GM19328 (cell line): ENCODE results near the gene MUS81.

Experiments used
- ATAC-seq: cut with Tn5 transposase; IDR thresholded peaks from one replicate; pipeline ENCODE4 v1.9.1; 2021; ENCODE audit warnings: mild to moderate bottlenecking, moderate library complexity; ENCODE audit not compliant: unreplicated experiment

The MUS81 gene

DNA sequence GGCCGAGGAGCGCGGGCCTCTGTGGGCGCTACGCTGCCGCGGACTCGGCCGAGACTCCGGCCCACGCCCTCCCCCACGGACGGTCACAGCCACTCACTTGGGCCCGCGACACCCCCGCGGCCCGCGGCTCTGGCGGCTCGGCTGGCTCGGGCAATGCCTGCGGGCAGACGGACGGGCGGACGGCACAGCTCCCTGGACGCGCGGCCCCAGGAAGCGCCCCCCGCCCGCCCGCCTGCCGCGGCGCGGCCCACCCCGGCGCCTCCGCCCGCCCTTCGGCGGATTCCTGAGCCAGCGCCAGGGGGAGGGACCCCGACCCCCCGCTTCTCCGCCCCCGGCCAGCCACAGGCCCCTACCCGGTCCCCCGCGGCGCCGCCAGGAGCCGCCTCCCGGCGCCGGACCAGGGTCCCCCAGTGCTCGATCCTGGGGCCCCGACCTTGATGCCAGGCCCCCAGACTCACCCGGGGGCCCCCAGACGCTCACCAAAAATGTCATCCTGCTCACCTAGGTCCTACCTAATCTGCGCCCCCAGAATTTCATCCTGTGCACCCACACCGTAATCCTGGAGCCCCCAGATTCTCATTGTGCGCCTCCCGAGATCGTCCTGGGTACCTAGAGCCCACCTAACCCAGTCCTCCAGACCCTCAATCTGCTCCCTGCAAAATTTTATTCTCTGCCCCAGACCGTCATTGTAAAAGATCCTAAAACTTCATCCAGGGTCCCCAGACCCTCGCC, 12.5 kb downstream of the MUS81 start, which contains the start of gene EFEMP2:
EFEMP2 (minus strand) TSS at position 215 of the 732 bp plus-strand sequence. CDS start 446 bp downstream, outside the sequence.
- ATAC-seq: no peak

DNA sequence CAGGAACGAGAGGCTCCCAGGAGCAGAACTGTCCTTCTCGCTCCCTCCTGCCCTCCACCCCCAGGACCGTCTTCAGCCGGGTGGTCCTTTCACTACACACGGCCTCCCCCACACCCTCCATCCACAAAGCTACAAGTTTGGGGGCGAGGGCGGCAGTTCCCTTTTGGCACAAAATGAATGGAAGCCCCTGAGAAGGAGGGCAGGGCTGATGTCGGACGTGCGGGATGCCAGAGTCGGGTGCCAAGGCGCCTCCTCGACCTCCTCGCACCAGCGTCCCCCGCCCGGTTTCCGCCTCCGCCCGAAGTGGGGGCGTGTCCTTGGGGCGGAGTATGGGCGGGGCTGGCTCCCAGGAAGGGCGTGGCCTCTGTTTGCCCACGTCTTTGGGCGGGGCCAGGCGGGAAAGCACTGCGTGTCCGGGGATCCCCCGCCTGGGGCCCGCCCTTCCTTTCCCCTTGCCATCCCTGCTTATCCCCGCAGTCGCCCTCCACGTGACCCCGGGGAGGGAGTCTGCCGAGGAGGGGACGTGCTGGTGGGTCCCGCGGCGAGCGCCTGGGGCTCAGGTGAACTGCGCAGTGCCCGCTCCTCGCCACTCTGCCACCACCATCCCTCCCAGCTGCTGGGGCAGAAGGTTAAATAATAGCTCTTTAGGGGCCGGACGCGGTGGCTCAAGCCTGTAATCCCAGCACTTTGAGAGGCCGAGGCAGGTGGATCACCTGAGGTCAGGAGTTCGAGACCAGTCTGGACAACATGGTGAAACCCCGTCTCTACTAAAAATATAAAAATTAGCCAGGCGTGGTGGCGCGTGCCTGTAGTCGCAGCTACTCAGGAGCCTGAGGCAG, 13.3 kb downstream of the MUS81 start:
- peak; percentile 81 for ATAC-seq

DNA sequence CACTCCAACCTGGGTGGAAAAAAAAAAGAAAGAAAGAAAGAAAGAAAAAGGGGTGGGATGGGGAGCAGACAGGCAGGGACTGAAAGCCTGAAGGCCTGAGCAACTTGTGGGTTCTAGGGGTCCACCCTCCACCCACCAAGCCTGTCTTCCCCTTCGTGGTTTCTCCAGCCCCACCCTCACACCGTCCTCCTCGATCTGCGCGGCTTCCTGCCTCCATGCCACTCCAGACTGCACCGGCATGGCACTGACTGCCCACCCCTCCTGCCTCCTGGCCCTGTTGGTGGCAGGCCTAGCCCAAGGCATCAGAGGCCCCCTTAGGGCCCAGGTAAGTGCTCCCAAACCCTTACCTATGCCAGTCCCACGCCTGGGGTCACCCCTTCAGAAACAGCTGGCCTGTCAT, 19.4 kb downstream of the MUS81 start, which contains the start of gene CTSW:
CTSW (plus strand) TSS at position 221 of the 400 bp plus-strand sequence; CDS start at position 239, 18 bp downstream.
- ATAC-seq: no peak

DNA sequence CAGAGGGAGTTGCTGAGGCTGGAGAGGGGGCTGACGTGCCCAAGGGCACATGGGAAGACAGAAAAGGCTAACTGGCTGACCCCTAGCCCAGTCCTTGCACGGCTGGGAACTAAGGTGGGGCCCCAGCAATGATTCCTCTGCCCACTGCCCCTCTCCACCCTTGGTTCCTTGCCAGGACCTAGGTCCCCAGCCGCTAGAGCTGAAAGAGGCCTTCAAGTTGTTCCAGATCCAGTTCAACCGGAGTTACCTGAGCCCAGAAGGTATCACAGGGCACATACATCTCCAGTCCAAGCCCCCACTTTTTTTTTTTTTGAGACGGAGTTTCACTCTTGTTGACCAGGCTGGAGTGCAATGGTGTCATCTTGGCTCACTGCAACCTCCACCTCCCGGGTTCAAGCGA, 19.8 kb downstream of the MUS81 start:
- no peak for ATAC-seq

DNA sequence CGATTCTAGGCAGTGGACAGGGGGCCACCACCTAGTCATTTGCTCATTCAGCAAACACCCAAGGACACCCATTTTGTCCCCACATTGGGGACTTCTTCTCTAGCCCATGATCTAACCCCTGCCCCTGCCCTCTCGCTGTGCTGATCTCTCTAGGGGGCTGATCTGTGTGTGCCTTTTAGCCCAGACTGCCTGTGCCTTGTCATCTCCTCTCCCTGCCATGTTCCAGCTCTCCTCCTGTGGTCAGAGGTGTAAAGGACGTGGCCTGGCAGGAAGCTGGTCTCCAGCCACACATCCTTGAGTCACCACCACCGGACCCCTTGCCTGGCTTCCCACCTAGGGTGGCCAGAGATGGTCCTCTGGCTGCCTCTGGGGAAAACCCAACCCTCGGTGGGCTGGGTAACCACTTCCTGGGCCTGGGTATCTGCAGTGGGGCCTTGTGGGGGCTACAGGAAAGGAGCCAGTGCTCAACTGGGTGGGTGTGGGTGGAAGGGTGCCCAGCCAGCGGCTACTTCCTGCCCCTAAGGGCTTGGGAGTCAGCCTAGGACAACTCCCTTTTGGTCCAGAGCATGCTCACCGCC, 20.7 kb downstream of the MUS81 start:
- no peak for ATAC-seq

DNA sequence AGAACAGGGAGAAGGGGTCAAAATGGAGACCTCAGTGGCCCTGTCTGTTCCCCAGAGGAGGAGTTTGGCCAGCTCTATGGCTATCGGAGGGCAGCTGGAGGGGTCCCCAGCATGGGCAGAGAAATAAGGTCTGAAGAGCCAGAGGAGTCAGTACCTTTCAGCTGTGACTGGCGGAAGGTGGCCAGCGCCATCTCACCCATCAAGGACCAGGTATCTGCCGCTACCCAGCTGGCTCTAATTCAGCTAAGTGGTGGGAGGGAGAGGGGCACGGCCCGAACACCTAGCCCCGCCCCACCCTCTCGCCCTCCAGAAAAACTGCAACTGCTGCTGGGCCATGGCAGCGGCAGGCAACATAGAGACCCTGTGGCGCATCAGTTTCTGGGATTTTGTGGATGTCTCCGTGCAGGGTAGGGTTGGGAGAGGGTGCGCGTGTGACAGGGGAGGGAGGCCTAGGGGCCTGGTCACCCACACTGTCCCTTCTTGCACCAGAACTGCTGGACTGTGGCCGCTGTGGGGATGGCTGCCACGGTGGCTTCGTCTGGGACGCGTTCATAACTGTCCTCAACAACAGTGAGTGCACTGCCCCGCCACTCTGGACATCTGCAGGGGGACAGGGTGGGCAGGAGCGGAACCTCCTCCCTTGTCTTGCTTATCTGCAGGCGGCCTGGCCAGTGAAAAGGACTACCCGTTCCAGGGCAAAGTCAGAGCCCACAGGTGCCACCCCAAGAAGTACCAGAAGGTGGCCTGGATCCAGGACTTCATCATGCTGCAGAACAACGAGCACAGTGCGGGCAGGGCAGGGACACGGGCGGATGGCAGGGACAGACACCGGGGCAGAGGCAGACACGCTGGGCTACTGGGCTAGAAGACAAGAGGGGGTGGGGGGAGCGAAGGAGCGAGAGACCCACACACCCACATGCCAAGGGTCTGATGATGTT, 22.2 kb downstream of the MUS81 start:
- no peak for ATAC-seq

DNA sequence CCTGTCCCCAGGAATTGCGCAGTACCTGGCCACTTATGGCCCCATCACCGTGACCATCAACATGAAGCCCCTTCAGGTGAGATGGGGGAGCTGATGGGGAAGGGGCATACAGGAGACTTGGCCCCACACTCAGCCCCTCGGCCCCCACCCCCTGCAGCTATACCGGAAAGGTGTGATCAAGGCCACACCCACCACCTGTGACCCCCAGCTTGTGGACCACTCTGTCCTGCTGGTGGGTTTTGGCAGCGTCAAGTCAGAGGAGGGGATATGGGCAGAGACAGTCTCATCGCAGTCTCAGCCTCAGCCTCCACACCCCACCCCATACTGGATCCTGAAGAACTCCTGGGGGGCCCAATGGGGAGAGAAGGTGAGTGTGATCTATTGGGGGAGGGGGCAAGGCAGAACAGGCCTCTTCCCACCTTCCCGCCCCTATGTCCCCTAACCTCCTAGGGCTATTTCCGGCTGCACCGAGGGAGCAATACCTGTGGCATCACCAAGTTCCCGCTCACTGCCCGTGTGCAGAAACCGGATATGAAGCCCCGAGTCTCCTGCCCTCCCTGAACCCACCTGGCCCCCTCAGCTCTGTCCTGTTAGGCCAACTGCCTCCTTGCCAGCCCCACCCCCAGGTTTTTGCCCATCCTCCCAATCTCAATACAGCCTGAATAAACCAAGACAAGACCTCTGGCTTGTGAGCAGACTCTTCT, 23.0 kb downstream of the MUS81 start:
- ATAC-seq: no peak

DNA sequence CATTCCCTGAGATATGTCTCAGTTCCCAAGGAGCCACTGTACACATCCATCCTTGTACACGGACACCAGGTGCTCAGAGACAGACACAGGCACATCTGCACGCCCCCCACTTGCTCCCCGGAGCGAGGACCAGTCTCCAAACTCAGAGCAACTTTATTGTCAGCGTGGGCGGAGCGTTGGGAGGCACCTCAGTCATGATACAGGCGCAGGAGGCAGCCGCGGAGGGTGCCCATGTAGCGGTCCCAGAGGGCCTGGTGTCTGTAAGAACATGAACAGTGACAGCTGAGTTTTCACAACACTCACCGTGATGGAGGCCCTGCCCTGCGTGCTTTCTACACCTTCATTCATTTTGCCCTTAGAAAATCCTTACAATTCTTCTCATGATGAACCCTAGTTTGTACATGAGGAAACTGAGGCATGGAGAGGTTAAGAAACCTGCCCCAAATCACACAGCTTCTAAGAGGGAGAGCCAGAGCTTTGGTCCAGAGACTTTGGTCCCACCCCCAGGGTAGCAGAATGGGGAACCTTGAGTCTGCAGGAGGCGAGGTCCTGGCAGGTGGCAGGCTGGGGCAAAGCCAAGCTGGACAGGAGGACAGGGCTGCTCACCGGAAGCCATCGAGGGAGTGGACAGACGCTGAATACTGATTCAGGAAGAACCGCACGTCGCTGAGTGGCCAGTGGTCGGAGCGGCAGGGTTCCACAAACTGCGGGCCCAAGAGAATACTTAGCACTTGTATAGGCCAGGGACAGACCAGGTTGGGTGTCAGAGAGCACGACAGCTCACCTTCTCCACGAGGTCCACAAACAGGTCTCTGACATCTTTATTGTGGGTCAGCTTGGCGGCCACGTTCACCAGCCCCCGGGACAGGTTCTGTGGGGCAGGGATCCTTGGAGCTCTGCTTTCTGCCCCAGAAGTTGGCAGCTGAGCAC, 23.8 kb downstream of the MUS81 start:
- no peak for ATAC-seq

DNA sequence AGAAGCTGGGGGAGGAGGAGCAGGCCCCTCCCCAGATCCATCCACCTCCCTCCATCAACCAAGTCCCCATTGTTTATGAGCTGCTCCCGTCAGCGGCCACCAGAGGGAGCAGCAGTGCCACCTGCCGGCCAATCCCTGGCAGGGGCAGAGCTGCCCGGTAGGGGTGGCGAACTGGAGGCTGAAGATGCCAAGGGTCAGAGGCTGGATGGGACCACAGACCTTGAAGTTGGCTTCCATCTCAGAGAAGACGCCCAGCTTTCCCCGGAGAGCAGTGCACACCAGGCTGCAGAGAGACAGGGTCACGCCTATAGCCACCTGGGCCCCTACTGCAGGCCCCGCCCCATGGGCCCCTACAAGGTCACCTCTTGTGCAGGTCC, 24.5 kb downstream of the MUS81 start:
- no peak for ATAC-seq

DNA sequence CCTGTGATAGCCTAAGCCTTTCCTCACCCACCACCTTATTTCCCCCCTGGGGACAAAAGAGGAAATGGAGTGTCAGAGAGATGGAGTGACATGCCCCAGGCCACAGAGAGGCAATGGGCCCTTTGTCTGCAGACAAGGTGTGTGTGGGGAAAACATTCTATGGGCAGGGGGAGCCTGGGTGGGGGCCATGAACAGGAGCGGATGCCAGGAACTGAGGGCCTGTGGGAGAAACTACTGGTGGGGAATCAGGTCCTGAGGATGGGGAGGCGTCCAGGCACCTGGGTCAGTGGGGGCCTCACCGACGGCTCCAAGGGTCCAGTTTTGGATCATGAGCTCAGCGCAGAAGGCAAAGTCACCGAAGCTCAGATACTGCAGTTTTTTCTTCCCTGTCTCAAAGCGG, 25.0 kb downstream of the MUS81 start:
- ATAC-seq: no peak

DNA sequence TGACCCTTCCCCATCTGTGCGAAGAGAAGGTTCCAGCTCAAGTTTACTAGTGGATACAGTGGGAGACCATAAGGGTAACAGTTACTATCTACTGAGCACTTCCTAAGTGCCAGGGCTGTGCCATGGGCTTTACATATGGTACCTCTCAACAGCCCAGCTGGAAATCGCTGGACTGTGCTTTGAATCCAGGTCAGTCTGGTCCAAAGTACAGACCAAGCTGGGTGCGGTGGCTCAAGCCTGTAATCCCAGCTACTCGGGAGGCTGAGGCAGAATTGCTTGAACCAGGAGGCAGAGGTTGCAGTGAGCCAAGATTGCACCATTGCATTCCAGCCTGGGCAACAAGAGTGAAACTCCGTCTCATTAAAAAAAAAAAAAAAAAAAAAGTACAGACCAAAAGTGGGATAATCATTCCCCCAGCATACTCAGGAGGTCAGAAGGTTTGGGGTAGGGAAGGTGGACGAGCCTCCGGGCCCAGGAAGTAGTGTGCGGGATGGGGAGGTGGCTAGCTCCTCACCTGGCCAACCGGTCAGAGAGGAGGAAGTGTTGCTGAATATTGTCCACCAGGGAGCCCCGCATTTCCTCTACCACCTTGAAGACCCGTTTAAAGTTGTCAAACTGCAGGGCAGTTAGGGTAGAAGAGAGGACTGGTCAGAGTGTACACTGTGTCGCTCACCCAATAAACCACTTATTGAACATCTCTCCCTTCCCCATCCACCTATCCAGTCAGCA, 25.7 kb downstream of the MUS81 start:
- no peak for ATAC-seq

DNA sequence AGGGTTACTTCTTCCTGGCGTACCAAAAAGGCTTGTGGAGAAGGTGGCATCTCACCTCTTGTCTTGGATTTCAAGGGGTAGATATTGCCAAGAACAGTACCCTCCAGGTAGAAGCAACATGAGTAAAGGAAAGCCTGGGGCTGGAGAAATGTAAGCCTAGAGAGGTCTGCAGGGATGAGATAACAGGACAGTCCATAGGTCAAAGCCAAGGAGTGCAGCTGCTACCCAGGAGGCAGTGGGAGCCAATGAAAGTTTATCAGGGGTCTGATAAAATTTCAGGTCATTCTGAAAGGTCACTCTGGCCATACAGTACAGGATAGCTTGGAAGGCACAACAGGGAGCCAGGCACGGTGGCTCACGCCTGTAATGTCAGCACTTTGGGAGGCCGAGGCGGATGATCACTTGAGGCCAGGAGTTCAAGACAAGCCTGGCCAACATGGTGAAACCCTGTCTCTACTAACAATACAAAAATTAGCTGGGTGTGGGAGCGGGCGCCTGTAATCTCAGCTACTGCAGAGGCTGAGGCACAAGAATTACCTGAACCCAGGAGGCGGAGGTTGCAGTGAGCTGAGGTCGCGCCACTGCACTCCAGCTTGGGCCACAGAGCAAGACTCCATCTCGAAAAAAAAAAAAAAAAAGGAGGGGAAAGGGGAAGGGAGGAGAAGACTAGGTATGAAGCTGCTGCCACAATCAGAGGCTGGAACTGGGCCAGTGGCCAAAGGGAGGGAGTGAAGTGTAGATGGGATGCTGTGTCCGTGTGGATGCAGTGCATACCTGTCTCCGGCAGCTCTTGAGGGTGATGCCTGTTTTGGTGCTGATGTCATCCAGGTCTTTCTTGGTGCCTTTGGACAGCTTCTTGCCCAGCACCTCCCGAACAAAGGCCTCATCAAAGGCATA, 26.8 kb downstream of the MUS81 start:
- ATAC-seq: no peak

DNA sequence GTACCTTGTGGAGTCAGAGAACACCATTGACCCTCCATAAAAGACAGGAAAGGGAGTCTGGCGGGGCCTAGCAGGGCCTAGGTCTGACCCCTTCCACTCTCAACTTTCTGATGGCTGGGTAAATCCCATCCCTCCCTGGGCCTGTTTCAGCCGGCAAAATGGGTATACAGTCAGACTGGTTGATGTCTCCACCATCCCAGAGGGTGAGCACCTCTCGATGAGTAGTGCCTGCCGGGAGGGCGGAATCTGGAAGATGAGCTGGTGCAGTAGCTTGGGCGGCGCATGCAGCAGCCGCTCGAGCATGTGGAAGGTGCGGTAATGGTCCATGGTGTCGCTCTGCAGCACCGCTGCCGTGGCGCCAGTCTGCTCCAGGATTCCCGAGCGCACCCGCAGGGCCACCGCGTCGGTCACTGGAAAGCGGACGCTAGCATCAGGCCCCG, 27.5 kb downstream of the MUS81 start:
- ATAC-seq: no peak

DNA sequence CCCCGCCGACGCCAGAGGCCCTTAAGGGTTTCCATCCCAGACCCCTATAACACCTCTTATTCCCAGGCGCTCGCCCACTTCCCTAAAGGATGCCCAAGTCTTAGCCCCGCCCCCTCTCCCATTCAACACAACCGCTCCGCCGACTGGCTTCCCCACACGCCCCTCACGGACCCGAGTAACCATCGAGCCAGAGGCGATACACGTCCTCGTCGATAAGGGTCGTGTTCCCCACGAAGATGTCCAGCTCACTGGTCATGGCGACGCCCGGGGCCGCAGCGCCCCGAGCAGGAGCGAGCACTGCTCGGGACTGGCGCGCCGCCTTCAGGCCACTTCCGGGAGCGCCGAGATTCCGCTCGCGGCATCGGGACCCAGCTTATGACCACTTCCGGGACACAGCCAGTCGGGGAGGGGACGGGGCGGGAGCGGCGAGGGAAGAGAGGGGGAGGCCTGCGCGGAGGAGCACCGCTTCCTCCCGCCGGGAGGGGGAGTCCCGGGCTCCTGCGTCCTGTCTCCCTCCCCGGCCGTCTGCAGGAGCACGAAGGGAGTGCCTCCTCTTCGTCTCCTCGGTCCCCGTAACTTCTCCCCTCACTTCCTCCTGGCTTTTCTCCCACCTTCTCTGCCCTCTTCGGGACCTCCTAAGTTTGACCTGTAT, 28.1 kb downstream of the MUS81 start, which contains the start of gene FIBP:
FIBP (minus strand) TSS at position 309 of the 652 bp plus-strand sequence; CDS start at position 256, 53 bp downstream.
- ATAC-seq: peak; percentile 52

DNA sequence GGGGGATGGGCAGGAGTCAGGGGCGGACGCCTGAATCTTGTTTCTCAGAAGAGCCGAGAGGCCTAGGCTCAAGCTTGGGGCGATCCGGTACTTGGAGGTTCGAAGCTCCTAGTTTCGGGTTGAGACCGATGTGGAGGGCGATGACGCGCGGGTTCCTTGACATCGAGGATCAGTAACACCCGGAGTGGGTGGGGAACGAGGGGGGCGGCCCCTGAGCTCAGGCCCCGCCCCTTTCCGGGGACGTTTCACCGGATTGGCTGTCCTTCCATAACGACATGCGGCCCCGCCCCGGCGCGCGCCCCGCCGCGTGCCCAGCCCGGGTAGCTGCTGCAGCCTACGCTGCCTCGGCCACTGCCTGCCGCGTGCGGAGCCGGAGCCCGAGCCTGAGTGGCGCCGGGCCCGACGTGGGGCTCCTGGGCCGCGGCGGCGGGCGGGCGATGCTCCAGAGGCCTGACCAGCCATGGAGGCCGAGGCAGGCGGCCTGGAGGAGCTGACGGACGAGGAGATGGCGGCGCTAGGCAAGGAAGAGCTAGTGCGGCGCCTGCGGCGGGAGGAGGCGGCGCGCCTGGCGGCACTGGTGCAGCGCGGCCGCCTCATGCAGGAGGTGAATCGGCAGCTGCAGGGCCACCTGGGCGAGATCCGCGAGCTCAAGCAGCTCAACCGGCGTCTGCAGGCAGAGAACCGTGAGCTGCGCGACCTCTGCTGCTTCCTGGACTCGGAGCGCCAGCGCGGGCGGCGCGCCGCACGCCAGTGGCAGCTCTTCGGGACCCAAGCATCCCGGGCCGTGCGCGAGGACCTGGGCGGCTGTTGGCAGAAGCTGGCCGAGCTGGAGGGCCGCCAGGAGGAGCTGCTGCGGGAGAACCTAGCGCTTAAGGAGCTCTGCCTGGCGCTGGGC, 30.3 kb downstream of the MUS81 start, which contains the start of gene CCDC85B:
CCDC85B (plus strand) TSS at position 350 of the 895 bp plus-strand sequence; CDS start at position 461, 111 bp downstream.
- ATAC-seq: peak; percentile 63
